Measurements from ENCODE around the gene C3orf38.
A peak's percentile ranks its signal among the peaks of the same experiment; 100 is the strongest.
"Not testable (repeated sequence)": the region's sequence is repeated elsewhere in the genome, so short reads cannot be mapped to it uniquely, and the experiment has no call there.

Gene C3orf38

GRCh38 chr3:88166419-88166971 lies 16.7 kb downstream of the C3orf38 start:
- DNase-seq: no peak

- no peak for DNase-seq
Measured at GRCh38 chr3:88167173-88167572, 17.4 kb downstream of the C3orf38 start.

- no peak for DNase-seq
Measured at GRCh38 chr3:88167704-88168103, 17.9 kb downstream of the C3orf38 start.

- no peak for DNase-seq
Measured at GRCh38 chr3:88168171-88168570, 18.4 kb downstream of the C3orf38 start.

GRCh38 chr3:88180398-88180999 lies 30.7 kb downstream of the C3orf38 start:
- DNase-seq: peak; percentile 48

GRCh38 chr3:88182165-88182918 lies 32.6 kb downstream of the C3orf38 start:
- DNase-seq: not testable (repeated sequence)

- peak; percentile 10 for DNase-seq
Measured at GRCh38 chr3:88188436-88188835, 38.7 kb downstream of the C3orf38 start.

GRCh38 chr3:88189361-88189810 lies 39.6 kb downstream of the C3orf38 start:
- DNase-seq: no peak

GRCh38 chr3:88191872-88192409 lies 42.2 kb downstream of the C3orf38 start:
- no peak for DNase-seq

GRCh38 chr3:88192631-88193030 lies 42.9 kb downstream of the C3orf38 start:
- DNase-seq: no peak

- DNase-seq: peak; percentile 38
Measured at GRCh38 chr3:88195951-88196434, 46.2 kb downstream of the C3orf38 start.

- DNase-seq: no peak
Measured at GRCh38 chr3:88198121-88198520, 48.4 kb downstream of the C3orf38 start.

GRCh38 chr3:88203642-88204055 lies 53.9 kb downstream of the C3orf38 start:
- peak; percentile 64 for DNase-seq

Data from fibroblast of skin of abdomen (primary cell).